ENCODE results near the gene OR13J1. TPM values are rescaled to one million over a fixed set of nuclear protein-coding genes. Genes with fewer than 3 reads are reported as not detected.

Gene OR13J1
- total RNA-seq, 1 experiment from 2014 or later = not detected

DNA sequence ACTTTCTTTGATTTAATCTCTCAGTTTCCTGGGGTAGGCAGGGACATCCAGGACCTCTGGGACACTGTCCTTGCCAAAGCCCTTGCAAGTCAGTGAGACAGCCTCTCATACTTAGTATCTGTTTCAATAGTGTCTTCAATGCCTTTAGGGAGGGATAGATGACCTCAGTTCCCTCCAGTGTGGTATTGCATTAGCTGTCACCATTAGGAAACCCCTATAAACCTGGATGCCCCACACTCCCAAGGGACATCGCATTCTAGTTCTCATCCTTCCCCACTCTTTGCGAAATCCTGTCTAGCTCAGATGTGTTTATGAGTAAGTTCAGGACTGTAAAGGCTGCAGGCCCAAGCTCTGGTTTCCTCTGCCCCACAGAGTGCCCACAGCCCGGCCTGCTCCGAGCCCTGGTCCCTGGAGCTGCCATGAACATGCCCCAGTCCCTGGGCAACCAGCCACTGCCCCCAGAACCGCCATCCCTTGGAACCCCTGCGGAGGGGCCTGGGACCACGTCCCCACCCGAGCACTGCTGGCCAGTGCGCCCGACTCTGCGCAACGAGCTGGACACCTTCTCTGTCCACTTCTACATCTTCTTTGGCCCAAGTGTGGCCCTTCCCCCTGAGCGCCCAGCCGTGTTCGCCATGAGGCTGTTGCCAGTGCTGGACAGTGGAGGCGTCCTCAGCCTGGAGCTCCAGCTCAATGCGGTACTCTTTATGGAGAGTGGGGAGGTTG lies 28.0 kb downstream of the OR13J1 start:
- Mint-ChIP-seq H3K4me1 (peaks cover 37% of the 10 kb centered on the region), H3K27me3 (ENCODE audit: low read depth) (peaks cover 40% of the 10 kb centered on the region), H3K4me3 (no peak overlapping the region), H3K27ac (no peak overlapping the region), H3K36me3 (no peaks in the 10 kb centered on the region), H3K9me3 (no peaks in the 10 kb centered on the region)
- ATAC-seq = no peak
- no peak for DNase-seq (ENCODE audit: low spot score)
- TF ChIP-seq, protein P1, sequence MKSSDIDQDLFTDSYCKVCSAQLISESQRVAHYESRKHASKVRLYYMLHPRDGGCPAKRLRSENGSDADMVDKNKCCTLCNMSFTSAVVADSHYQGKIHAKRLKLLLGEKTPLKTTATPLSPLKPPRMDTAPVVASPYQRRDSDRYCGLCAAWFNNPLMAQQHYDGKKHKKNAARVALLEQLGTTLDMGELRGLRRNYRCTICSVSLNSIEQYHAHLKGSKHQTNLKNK (CRISPR knock-in tag; IDR thresholded peaks at IDR 0.05) = no peak
- TF ChIP-seq TCF7 (CRISPR knock-in tag; IDR thresholded peaks at IDR 0.05; ENCODE audit: low read depth) (no peak), GRHL2 (CRISPR knock-in tag; IDR thresholded peaks at IDR 0.05; ENCODE audit: insufficient replicate concordance, severe bottlenecking) (no peak), NR2C2 (CRISPR knock-in tag; IDR thresholded peaks at IDR 0.05) (no peak), ZBTB21 (CRISPR knock-in tag; IDR thresholded peaks at IDR 0.05; ENCODE audit: borderline replicate concordance) (no peak), FOXK1 (CRISPR knock-in tag; IDR thresholded peaks at IDR 0.05) (no peak), ZNF232 (CRISPR knock-in tag; IDR thresholded peaks at IDR 0.05) (no peak), FOXP1 (CRISPR knock-in tag; IDR thresholded peaks at IDR 0.05; ENCODE audit: borderline replicate concordance) (no peak), FOXP4 (CRISPR knock-in tag; IDR thresholded peaks at IDR 0.05) (no peak), MAX (CRISPR knock-in tag; IDR thresholded peaks at IDR 0.05) (no peak), ZNF416 (CRISPR knock-in tag; IDR thresholded peaks at IDR 0.05) (no peak)
- TF ChIP-seq, protein P2, sequence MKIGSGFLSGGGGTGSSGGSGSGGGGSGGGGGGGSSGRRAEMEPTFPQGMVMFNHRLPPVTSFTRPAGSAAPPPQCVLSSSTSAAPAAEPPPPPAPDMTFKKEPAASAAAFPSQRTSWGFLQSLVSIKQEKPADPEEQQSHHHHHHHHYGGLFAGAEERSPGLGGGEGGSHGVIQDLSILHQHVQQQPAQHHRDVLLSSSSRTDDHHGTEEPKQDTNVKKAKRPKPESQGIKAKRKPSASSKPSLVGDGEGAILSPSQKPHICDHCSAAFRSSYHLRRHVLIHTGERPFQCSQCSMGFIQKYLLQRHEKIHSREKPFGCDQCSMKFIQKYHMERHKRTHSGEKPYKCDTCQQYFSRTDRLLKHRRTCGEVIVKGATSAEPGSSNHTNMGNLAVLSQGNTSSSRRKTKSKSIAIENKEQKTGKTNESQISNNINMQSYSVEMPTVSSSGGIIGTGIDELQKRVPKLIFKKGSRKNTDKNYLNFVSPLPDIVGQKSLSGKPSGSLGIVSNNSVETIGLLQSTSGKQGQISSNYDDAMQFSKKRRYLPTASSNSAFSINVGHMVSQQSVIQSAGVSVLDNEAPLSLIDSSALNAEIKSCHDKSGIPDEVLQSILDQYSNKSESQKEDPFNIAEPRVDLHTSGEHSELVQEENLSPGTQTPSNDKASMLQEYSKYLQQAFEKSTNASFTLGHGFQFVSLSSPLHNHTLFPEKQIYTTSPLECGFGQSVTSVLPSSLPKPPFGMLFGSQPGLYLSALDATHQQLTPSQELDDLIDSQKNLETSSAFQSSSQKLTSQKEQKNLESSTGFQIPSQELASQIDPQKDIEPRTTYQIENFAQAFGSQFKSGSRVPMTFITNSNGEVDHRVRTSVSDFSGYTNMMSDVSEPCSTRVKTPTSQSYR (CRISPR knock-in tag; IDR thresholded peaks at IDR 0.05) = no peak
- TF ChIP-seq, protein P3, sequence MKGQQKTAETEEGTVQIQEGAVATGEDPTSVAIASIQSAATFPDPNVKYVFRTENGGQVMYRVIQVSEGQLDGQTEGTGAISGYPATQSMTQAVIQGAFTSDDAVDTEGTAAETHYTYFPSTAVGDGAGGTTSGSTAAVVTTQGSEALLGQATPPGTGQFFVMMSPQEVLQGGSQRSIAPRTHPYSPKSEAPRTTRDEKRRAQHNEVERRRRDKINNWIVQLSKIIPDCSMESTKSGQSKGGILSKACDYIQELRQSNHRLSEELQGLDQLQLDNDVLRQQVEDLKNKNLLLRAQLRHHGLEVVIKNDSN (CRISPR knock-in tag; IDR thresholded peaks at IDR 0.05) = no peak
- TF ChIP-seq, protein P4, sequence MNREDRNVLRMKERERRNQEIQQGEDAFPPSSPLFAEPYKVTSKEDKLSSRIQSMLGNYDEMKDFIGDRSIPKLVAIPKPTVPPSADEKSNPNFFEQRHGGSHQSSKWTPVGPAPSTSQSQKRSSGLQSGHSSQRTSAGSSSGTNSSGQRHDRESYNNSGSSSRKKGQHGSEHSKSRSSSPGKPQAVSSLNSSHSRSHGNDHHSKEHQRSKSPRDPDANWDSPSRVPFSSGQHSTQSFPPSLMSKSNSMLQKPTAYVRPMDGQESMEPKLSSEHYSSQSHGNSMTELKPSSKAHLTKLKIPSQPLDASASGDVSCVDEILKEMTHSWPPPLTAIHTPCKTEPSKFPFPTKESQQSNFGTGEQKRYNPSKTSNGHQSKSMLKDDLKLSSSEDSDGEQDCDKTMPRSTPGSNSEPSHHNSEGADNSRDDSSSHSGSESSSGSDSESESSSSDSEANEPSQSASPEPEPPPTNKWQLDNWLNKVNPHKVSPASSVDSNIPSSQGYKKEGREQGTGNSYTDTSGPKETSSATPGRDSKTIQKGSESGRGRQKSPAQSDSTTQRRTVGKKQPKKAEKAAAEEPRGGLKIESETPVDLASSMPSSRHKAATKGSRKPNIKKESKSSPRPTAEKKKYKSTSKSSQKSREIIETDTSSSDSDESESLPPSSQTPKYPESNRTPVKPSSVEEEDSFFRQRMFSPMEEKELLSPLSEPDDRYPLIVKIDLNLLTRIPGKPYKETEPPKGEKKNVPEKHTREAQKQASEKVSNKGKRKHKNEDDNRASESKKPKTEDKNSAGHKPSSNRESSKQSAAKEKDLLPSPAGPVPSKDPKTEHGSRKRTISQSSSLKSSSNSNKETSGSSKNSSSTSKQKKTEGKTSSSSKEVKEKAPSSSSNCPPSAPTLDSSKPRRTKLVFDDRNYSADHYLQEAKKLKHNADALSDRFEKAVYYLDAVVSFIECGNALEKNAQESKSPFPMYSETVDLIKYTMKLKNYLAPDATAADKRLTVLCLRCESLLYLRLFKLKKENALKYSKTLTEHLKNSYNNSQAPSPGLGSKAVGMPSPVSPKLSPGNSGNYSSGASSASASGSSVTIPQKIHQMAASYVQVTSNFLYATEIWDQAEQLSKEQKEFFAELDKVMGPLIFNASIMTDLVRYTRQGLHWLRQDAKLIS (CRISPR knock-in tag; IDR thresholded peaks at IDR 0.05; ENCODE audit: borderline replicate concordance) = no peak
- CTCF ChIA-PET = interaction anchor here (1.1 to 1.2 kb wide), 2 partner anchors 40 to 86 kb away, joined by 3 to 6 read pairs; no protein-coding TSS in a partner anchor
- POLR2A ChIA-PET = no interaction called here

DNA sequence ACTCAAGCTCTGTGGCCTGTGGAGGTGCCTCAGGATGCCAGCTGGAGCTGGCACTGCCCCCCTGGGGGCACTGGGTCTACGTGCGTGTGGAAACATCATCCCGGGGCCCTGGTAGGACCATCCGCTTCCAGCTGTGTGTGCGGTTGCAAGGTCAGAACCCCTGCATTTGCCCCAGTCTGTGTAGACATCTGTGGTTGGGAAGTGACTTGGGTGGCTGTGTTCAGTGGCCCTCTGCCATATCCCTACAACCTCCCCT lies 28.6 kb downstream of the OR13J1 start:
- ChIA-PET POLR2A (interaction anchor here (0.5 kb wide), 1 partner anchor 1774 kb away, joined by 5 read pairs; no protein-coding TSS in a partner anchor), CTCF (interaction anchor here (1.1 to 1.2 kb wide), 2 partner anchors 41 to 86 kb away, joined by 3 to 6 read pairs; no protein-coding TSS in a partner anchor)
- no peak overlapping the region for H3K4me3 Mint-ChIP-seq
- no peaks in the 10 kb centered on the region for H3K36me3 Mint-ChIP-seq
- peaks cover 34% of the 10 kb centered on the region for H3K27me3 Mint-ChIP-seq (ENCODE audit: low read depth)
- H3K4me1 Mint-ChIP-seq = peaks cover 32% of the 10 kb centered on the region
- no peaks in the 10 kb centered on the region for H3K9me3 Mint-ChIP-seq
- ATAC-seq = no peak
- no peak for DNase-seq (ENCODE audit: low spot score)
- no peak overlapping the region for H3K27ac Mint-ChIP-seq
- TF ChIP-seq ZBTB21 (CRISPR knock-in tag; IDR thresholded peaks at IDR 0.05; ENCODE audit: borderline replicate concordance) = no peak
- no peak for TF ChIP-seq KAT7 (CRISPR knock-in tag; IDR thresholded peaks at IDR 0.05; ENCODE audit: borderline replicate concordance)
- no peak for TF ChIP-seq PRRX2 (CRISPR knock-in tag; IDR thresholded peaks at IDR 0.05)
- TF ChIP-seq IRF1 (CRISPR knock-in tag; IDR thresholded peaks at IDR 0.05) = no peak
- TF ChIP-seq, protein P5, sequence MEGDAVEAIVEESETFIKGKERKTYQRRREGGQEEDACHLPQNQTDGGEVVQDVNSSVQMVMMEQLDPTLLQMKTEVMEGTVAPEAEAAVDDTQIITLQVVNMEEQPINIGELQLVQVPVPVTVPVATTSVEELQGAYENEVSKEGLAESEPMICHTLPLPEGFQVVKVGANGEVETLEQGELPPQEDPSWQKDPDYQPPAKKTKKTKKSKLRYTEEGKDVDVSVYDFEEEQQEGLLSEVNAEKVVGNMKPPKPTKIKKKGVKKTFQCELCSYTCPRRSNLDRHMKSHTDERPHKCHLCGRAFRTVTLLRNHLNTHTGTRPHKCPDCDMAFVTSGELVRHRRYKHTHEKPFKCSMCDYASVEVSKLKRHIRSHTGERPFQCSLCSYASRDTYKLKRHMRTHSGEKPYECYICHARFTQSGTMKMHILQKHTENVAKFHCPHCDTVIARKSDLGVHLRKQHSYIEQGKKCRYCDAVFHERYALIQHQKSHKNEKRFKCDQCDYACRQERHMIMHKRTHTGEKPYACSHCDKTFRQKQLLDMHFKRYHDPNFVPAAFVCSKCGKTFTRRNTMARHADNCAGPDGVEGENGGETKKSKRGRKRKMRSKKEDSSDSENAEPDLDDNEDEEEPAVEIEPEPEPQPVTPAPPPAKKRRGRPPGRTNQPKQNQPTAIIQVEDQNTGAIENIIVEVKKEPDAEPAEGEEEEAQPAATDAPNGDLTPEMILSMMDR (IDR thresholded peaks at IDR 0.05) = no peak
- TF ChIP-seq MXD4 (CRISPR knock-in tag; IDR thresholded peaks at IDR 0.05; ENCODE audit: borderline replicate concordance) = no peak
- no peak for TF ChIP-seq SMAD4 (CRISPR knock-in tag; IDR thresholded peaks at IDR 0.05)
- no peak for TF ChIP-seq ZNF219 (CRISPR knock-in tag; IDR thresholded peaks at IDR 0.05; ENCODE audit: borderline replicate concordance)
- TF ChIP-seq ATF1 (CRISPR knock-in tag; IDR thresholded peaks at IDR 0.05) = no peak
